HCT116 (cell line): ENCODE data around the gene CDH4.

Experiments
- EZH2 ChIP-seq: fragments of 200-600 bp; sonication (generic); IDR thresholded peaks from 2 replicates; pipeline ENCODE4 v1.6.1; 2017; ENCODE audit warnings: antibody characterized with exemption, mixed run types
- POLR2A ChIP-seq: IDR thresholded peaks from 2 replicates; pipeline ENCODE4 v1.7.0; 2011; ENCODE audit warnings: borderline replicate concordance; ENCODE audit not compliant: insufficient read depth, insufficient read length; ENCODE audit errors: extremely low read depth
- POLR2AphosphoS5 ChIP-seq: IDR thresholded peaks from 2 replicates; pipeline ENCODE4 v1.6.1; 2011; ENCODE audit warnings: mild to moderate bottlenecking, low read depth, low read length, moderate library complexity
- SP1 ChIP-seq: IDR thresholded peaks from 2 replicates; pipeline ENCODE4 v1.6.1; 2012; ENCODE audit warnings: low read depth
- ZNF274 ChIP-seq: fragments of 200-500 bp; sonication (Bioruptor generic); IDR thresholded peaks from 2 replicates; pipeline ENCODE4 v1.6.1; 2014; ENCODE audit warnings: mild to moderate bottlenecking, low read depth, low read length, inconsistent platforms
- TF ChIP-seq, protein P1 (sequence below): IDR thresholded peaks from 2 replicates; pipeline ENCODE4 v1.6.1; 2012
- TF ChIP-seq, protein P2 (sequence below): IDR thresholded peaks from 2 replicates; pipeline ENCODE4 v1.6.1; 2012; ENCODE audit warnings: low read depth

DNA sequence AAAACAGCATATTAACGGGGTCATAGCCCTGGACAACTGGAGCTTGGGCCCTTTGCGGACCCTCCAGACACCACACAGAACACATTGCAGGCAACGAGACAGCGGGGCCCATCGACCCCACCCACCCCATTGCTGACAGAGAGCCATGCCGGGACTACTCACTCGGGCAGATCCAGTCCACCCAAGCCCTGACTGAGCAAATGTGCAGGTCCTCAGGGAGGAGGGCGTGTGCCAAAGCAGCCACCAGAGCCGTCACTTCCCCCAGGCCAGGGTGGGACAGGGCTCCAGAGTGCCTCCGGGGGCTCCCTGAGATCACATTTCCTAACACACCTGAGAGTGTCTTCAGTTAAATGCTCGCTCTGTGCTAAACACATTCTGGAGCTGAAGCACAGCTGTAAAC lies 114.9 kb downstream of the CDH4 start:
- TF ChIP-seq EZH2 = no peak
- TF ChIP-seq POLR2A = no peak
- TF ChIP-seq, protein P1, sequence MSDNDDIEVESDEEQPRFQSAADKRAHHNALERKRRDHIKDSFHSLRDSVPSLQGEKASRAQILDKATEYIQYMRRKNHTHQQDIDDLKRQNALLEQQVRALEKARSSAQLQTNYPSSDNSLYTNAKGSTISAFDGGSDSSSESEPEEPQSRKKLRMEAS = no peak
- TF ChIP-seq, protein P2, sequence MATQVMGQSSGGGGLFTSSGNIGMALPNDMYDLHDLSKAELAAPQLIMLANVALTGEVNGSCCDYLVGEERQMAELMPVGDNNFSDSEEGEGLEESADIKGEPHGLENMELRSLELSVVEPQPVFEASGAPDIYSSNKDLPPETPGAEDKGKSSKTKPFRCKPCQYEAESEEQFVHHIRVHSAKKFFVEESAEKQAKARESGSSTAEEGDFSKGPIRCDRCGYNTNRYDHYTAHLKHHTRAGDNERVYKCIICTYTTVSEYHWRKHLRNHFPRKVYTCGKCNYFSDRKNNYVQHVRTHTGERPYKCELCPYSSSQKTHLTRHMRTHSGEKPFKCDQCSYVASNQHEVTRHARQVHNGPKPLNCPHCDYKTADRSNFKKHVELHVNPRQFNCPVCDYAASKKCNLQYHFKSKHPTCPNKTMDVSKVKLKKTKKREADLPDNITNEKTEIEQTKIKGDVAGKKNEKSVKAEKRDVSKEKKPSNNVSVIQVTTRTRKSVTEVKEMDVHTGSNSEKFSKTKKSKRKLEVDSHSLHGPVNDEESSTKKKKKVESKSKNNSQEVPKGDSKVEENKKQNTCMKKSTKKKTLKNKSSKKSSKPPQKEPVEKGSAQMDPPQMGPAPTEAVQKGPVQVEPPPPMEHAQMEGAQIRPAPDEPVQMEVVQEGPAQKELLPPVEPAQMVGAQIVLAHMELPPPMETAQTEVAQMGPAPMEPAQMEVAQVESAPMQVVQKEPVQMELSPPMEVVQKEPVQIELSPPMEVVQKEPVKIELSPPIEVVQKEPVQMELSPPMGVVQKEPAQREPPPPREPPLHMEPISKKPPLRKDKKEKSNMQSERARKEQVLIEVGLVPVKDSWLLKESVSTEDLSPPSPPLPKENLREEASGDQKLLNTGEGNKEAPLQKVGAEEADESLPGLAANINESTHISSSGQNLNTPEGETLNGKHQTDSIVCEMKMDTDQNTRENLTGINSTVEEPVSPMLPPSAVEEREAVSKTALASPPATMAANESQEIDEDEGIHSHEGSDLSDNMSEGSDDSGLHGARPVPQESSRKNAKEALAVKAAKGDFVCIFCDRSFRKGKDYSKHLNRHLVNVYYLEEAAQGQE = no peak
- TF ChIP-seq ZNF274 = no peak
- TF ChIP-seq POLR2AphosphoS5 = no peak
- no peak for TF ChIP-seq SP1
